ENCODE results near the gene FSIP1.
A peak's percentile ranks its signal among the peaks of the same experiment; 100 is the strongest.

The FSIP1 gene

DNA sequence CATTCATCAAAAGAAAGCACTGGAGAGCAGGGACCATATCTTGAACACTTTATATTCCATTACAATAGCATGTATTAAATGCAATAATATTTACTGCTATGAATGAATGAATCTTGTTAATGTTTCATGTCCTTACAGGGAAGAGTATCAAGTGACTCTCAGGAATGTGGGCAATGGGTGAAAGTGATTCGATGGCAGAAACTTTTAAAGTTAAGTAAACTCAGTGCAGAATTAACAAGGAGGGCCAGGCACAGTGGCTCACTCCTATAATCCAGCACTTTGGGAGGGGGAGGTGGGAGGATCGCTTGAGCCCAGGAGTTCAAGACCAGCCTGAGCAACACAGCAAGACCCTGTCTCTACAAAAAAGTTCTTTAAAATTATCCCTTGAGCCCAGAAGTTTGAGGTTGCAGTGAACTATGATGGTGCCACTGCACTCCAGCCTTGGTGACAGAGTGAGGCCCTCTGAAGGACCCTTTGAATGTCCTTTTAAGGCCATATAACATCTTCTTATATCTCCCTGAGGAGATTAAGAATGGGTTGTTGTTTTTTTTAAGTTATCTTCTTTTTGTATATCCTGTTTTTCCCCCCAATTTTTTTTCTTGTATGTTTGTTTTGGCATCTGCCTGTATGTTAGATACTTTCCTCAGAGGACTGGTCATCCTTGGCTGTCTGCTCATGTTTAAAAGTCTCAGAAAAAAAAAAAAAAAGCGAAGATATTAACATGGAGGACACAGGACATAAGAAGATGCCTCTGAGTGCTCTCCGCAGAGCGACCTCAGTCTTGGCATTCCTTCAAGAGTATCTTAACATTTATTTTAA lies 9.6 kb upstream of the FSIP1 start:
- DNase-seq: no peak

DNA sequence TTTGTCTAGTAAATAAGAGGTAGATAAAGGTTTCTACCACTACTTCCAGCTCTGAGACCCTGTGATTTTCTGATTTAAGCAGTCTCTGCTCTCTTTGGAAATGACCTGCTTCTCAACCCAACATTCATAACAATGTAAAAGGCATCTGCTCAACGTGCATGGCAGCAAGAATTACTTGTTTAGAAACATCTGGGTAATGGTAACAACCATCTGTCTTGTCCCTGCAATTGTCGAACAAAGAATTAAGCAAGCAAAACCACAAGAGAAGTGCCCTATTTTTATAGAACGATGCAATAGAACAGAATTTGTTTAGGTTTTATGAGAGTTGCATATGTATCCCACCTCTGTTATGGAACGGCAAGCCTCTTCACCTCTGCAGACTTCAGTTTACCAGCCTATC lies 7.1 kb upstream of the FSIP1 start:
- no peak for DNase-seq

DNA sequence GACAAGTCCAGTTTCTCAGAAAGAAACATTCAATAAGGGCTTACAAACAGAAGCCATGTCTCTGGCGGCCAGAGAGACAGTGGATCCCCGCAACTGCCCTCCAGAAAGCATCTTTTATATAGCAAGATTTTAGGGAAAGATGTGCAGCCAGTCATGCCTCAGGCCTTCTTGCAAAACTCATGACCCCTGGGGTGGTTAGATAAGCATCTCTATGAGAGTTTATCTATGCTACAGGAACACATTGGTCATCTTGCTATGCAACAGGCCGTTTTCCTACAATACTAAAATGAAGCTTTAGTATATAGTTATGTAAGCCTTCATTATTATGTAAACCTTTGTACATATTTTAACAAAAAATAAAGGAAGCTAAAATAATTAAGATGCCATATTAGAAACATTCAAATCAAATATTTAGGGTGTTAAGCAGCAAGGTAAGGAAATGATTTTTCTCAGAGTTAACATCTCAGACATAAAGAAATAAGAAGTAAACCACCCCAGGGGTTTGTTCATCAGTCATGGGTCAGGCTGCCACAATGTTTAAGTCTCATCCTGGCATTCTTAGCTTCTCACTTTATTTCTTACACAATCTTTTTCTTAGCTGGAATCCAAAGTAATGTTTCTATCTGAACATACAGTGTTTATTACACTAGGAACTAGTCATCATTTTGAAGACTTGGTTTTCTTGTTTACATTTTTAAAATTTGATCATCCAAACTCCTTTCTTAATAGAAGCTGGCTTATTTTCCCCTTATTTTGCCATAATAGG lies 6.3 kb upstream of the FSIP1 start:
- DNase-seq: no peak

DNA sequence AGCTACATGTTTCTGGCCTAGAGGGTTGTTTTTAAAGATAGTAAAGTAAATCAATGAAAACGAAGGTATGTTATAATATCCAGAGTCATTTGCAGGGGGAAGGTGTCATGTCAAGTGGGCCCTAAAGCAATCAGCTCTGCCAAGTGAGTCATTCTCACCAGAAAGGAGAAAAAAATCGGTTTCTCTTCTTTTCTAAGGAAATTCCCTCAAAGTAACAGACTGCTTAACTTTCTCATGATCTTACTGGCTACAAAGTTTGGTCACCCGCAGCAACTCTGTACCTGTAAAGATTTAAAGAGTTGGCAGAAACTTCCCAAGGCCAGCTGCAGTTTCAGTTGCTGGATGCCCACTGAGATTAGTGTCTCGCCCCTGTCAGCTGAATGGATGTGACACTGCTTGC lies 5.5 kb upstream of the FSIP1 start:
- no peak for DNase-seq

DNA sequence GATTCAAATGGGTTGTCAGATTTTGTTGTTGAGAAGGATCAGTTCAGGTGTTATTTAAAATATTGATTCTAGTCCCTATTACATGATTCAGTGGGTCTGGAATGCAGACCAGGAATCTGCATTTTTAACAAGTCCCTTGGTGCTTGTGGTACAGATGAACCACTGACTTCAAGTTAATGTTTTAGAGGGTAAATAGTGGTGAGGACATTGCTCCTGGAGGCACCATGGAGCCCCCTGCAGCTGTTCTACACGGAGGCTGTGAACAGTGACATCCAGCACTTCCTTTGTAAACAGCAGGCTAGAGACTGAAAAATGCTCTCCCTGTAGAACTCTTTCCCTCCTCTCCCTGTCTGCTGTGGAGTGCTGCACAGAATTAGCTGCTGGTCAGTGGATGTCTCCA lies 4.8 kb upstream of the FSIP1 start:
- DNase-seq: no peak

DNA sequence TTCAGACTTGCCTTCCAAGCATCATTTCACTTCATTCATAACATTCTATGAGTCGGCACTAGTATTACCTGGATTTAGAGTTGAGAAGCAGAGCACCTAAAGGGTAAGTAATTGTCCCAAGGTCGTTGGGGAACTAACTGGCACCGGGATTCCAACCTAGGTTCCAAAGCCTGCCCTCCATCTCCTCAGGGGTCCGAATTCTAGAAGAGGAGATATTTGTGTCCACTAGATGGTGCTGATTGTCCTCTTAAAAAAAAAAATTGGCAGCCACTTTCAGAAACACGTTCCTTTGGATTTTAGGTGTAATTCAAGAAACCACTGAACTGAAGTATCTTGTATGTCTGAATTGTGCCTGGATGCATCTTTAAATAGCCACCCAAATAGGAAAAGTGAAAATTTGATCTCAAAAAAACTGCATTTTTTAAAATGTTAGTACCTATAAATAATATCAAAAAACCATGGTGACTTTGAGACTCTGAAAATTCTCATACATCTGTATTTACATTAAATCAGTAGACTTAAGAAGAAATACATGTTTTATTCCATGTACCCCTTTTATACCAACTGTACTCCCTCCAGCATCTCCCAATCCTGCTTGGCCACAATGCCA lies 3.9 kb upstream of the FSIP1 start:
- DNase-seq: peak; percentile 76

DNA sequence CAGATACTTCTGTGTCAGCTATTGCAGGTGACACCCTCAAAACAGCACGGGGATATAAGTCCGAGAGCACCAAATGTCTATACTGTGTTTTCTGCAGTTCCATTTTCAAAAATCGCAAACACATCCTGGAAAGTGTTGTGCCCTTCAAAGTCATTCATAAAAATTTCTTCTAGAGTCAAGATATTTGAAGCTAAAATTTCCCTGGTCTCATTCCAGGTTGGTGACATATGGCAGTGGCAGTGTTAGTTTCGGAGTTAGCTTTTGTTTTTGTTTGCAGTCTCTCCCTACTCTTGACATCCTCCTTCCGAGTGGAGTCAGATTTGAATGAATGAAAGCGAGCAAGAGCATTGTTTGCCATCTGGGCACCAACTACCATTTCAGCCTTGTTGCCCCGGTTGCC lies 3.2 kb upstream of the FSIP1 start:
- no peak for DNase-seq

DNA sequence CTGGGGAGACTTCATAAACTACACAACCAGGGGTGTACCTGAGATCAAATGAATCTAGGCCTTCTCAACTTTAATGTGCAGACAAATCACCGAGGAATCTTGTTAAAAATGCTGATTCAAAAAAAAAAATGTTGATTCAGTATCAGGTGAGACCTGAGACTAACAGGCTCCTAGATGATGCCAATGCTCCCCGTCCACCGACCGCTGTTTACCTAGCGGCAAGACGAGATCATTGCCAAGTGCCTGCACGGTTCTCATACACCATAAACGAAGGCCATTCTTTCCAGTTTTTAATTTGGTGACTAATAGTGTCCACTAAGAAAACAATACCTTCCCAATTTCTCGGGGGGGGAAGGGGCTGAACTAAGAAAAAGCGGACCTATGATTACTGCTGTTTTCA lies 2.5 kb upstream of the FSIP1 start:
- DNase-seq: no peak

DNA sequence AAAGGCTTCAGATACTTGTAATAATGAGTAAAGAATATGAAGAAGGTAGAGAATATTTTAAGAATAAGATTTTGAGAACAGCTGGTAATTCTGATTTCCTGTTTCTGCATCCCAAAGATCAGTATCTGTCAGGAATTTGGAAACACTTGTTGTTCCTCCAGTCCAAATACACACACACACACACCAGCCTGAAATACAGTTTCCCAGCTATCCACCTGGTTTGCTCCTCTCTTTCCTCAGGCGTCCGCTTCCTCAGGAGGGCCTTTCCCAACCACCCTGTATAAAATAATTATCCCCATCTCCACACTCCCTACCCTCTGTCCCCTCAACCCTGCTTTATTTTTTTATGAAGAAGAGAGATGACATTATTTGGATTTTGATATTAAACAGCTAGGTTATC lies 2.0 kb upstream of the FSIP1 start:
- no peak for DNase-seq

DNA sequence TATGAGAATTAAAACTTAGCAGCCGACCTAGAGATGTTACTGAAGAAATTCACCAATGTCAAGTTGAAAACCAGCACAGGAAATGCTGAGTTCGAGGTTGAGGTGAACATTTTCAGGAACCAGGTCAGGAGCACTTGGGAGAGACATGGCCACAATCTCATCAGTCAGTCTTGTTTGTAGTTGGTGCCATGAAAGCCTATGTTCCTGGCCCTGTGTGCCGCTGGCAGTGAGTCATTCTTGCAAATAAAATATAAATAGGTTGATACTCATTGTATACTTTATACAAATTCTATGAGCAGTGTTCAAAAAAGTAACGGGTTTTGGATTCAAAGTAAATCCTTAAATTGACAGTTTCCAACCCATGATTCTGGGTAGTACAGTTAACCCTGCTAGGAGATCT lies 1.5 kb upstream of the FSIP1 start:
- DNase-seq: no peak

DNA sequence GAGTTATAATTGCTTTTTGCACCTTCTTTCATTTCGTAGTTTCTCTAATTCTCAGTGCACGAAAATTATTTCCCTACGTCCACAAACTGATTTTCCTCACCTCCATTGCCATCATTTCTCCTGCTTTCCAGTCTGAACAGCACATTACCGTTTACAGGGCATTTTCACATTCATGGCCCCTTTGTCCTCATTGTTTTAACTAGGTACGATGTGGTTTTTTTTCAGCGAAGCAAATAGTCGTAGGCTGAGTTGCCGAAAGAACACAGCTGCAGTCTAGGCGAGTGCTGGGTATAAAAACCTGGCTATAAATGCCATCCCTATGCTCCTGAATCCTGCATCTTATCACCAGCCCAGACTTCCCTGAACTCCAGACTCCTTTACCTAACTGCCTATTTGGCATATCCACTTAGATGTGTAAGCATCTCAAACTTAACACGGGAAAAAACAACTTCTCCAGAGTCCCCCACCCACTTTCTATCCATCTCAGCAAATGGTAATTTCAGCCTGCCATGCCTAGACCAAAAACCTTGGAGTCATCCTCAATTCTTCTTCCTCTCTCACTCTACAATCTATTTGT lies 691 bp upstream of the FSIP1 start:
- DNase-seq: no peak

DNA sequence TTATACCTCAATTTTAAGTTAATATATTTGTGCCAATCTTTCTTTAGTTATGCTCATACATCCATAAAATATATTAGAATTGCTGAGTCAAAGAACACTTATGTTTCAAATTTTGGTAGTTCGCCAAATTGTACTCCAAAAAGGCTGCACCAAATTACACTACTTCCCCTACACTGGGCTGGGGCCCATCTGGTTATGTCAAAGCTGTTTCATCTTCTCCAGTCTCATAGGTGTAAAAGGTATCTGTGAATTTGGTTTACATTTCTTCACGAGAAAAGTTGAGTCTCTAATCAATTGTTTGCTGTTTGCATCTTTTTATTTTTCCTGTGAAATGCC lies 706 bp downstream of the FSIP1 start:
- no peak for DNase-seq

DNA sequence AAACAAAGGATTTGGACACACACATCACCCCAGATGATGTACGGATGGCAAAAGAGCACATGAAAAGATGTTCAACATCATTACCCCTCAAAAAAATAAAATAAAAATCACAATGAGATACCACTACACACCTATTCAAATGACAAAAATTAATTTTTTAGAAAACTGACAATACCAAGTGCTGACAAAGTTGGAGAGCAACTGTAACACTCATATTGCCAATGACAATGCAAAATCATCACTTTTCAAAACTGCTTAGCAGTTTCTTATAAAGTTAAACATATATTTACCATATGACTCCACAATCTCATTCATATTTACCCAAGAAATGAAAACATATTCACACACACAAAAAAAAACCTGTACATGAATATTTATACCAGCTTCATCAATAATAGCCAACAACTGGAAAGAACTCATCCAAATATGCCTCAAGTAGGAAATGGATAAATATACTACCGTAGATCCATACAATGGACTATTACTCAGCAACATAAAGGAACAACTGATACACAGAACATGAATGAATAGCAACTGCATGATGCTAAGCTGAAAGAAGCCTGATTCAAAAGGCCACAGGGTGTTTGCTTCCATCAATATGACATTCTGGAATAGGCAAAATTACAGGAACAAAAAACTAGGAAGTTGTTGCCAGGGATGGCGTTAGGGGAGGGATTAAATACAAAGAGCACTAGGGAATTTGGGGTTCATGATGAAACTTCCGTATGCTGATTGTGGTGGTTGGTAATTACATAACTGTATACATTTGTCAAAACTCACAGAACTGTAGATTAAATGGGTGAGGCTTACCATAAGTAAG lies 1.3 kb downstream of the FSIP1 start:
- DNase-seq: no peak

DNA sequence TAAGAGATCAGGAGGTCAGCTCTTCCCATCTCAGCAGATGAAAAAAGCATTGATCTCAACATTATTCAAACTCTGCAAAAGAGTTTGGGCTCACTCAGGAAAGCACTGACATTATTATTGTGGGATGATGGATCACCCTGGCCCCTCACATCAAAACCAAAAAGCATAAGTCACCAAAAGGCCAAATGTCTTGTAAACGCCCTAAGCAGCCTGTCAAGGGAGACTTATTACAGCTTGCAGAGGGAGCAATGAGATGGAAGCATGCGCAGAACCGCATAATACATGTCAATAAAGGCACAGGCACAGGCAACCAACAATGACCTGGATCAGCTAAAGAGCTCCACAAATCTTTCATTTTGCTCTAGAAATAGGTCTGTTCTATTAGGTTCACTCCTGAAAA lies 4.6 kb downstream of the FSIP1 start:
- DNase-seq: peak; percentile 41

DNA sequence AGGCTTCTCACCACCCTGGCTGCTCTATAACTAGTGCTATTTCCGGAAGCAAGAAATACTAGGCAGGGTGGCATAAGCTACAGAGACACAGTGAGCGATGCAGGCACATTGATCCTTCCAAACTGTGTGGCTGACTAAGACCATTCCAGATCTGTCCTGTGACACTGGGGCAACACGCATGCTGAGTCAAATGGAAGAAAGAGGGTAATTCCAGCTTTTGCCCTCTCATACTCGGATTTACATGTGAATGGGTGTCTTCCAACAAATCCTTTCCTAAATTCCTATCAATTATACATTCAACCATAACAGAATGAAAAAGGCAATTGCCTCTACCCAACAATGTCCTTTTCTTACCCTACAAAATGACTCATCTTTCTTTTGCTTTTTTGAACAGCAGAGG lies 5.1 kb downstream of the FSIP1 start:
- DNase-seq: no peak

DNA sequence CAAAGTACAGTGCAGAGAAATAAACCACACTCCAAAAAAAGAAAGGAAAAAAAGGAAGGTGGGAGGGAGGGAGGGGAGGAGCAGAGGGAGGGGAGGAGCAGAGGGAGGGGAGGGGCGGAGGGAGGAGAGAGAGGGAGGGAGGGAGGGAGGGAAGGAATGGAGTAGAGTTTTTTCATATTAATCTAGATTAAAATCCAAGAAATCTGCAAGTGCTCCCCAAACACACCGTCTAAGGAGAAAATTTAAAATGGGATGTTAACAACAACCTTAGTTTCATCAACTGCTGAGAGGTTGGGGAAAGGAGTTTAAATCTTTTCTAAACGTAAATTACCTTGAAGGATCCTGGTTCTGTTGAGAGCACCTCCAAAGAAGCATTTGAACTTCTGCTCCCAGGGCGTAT lies 6.6 kb downstream of the FSIP1 start:
- DNase-seq: no peak

DNA sequence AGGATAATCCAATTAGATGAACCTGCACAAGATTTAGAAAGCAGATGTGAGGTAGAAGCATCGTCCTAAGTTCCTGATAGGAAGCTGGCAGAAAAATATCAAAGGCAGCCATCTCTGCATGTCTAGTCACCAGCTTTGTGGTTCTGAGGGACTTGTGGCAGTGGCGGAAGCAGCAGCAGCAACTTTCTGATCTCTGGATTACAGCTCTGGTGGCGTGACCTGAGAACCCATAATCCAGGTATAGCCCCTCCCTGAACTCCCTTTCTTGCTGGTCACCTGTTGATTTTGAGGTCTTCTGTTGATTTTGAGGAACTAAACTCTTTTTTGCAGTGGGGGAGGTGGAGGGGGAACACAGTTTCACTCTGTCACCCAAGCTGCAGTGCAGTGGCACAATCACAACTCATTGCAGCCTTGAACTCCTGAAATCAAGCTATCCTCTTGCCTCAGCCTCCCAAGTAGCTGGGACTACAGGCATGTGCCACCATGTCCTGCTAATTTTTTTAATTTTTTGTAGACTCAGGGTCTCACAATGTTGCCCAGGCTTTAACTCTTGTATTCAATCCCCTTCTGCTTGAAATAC lies 7.9 kb downstream of the FSIP1 start:
- peak; percentile 54 for DNase-seq

DNA sequence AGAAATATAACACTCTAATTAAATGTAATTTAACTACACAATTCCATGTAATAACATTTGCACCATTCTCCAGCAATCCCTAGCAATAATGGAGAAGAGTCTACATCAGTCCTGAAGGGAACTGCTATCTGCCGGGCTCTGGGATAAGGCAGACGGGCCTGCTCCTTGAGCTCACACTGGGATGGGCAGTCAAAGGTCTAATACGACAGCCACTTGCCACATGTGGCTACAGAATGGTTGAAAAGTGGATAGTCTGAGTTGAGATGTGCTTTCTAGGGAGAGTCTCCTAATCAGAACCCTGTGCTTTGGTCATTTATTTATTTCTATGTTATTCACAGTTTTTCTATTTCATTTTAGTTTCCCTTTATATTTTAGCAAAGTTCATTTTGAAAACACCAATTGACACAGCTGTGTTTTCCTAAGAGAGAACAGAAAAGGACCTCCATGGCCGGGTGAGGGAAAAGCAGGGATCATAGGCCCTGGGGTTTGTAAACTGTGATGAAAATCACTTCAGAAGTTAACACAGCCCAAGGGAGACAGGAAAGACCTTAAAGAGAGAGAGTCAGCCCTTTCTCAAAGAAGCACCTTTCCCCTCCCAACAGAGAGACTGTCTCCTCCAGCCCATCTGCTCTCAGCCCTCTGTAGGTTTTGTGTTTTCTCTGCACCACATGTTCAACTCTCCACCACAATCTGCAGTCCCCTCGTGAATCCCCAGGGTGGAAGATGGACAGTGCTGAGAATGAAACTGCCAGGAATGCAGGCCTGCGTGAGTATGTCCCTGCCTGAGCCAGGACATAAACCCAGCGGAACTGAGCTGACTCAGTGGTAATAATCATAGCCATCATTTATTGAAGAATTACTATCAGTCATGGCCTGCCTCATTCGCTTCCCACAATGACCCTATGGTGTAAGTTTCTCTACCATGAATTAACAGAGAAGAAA lies 11.6 kb downstream of the FSIP1 start:
- DNase-seq: no peak

DNA sequence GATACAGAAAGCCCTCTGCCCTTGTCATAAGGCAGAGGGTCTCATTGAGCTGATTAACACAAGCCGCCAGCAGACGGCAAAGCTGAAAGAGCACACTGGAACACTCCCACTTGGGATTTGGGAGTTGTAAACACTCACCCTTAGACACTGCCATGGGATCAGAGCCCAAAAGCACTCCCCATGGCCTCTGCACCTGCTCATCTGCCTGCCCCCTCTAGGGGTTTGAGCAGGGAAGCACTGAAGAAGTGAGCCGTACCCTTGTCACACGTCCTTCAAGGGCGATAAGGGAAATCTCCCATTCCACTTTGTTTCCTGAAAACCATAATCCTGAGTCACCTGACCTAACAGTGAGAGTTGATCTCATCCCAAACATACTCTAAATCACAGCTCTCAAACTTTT lies 14.7 kb downstream of the FSIP1 start:
- no peak for DNase-seq

DNA sequence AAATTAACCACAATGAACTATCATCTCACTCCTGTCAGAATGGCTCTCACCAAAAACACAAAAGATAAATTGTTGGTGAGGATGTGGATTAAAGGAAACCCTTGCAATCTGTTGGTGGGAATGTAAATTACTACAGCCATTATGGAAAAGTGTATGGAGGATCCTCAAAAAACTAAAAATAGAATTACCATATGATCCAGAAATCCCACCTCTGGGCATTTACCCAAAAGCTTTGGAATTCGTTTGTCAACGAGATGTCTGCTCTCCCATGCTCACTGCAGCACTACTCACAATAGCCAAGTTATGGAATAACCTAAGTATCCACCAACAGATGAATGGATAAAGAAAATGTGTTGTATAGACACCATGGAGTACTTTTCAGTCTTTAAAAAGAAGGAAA lies 21.6 kb downstream of the FSIP1 start:
- no peak for DNase-seq

DNA sequence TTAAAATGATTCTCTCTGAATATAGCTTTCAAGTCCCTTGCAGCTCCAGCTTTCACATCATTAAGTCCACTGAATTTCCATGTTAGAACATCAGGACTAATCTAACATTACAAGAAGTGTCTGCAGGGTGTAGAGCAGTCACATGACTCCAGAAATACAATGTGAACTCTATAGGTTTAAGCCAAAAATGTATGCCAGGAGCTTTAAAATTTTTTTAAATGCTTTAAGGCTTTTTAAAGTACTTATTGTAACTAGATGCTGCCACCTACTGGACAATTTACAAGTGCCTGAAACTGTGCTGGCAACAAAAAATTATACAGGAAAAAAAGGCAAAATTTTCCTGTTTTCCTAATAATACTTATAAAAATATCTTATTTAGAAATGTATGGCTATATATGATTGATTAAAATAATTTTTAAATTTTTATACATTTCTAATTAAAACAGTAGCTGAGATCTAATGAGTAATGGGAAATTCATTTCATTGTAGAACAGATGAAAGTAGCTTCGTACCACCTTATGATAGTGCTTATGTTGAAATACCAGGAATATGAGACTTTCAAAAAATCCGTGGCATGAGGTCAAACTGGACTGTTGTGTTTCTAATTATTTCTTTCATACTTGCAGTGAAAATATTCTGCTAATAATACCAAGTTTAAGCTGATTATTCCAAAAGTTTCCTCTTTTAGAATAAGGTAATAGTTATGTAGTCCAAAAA lies 25.7 kb downstream of the FSIP1 start:
- DNase-seq: peak; percentile 76

Data from hematopoietic multipotent progenitor cell treated with erythropoietin and hydrocortisone succinate and interleukin-3 and kit ligand, for 8 days (in vitro differentiated cells).